Measurements from ENCODE around the gene MBNL1. TPM values are rescaled to one million over a fixed set of nuclear protein-coding genes. Genes with fewer than 3 reads are reported as not detected.

Gene MBNL1
- total and polyA plus RNA-seq, 2 of the 4 experiments (the other 2 are of a cell fraction): 127 to 664 TPM

DNA sequence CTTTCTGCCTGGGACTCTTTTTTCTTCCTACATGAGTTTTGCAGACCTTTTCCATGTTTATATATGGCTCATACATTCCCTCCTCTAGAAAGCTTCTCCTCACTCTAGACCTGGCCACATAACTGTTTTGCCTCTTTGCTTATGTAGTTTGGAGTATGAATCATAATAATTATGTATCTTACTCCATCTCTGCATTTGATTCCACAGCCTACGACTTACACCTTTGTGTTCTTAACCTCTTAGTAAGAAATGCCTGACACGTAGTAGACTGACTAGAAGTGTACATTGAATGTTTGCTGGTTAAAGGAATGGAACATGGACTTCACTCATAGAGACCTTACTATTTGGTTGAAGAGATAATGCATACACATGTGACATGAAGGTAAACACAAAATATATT is 56.4 kb downstream of the MBNL1 start:
- dilution Hi-C loops (cut with HindIII; ENCODE audit: low sequenced_read_pairs, unreplicated experiment): no loop called here
- Histone ChIP-seq H3K4me2 (ENCODE audit: low read depth, low read length) (no peak overlapping the region), H4K91ac (ENCODE audit: insufficient read depth, low read depth, low read length) (no peak overlapping the region), H4K20me1 (ENCODE audit: insufficient read depth, low read length) (peaks cover 41% of the 10 kb centered on the region), H2AK5ac (ENCODE audit: low read depth, low read length) (no peak overlapping the region), H4K8ac (ENCODE audit: low read depth in 2 of 2, low read length in 2 of 2) (no peak overlapping the region), H2BK15ac (ENCODE audit: low read depth, low read length) (no peak overlapping the region), H3K56ac (ENCODE audit: extremely low read depth, insufficient read depth, low read length) (no peak overlapping the region), H2BK20ac (ENCODE audit: low read depth, low read length) (no peak overlapping the region), H3K27ac (ENCODE audit: insufficient read depth, low read length) (no peak overlapping the region), H3K14ac (replicated peaks; ENCODE audit: low read depth, low read length) (no peak overlapping the region), H3K36me3 (ENCODE audit: control insufficient read depth, insufficient read depth, low read length) (peaks cover 1% of the 10 kb centered on the region; the same call in 1 of the 2 replicates), H3K4me1 (ENCODE audit: control insufficient read depth, insufficient read depth, low read length) (peaks cover 4% of the 10 kb centered on the region; the same call in 1 of the 2 replicates), H2AK9ac (replicated peaks; ENCODE audit: low read depth, low read length, poor library complexity) (no peak overlapping the region), H3K4ac (ENCODE audit: low read depth, low read length) (no peak overlapping the region), H4K5ac (ENCODE audit: low read depth, low read length) (no peak overlapping the region), H3K79me1 (ENCODE audit: low read depth in 1 of 2, low read length in 2 of 2) (peaks cover 0 to 48% of the 10 kb centered on the region in 2 experiments; a peak in 3 of 4 replicates), H2BK5ac (ENCODE audit: low read depth, low read length, poor library complexity, severe bottlenecking) (no peak overlapping the region), H3K23ac (ENCODE audit: low read depth, low read length) (no peak overlapping the region), H3K4me3 (ENCODE audit: insufficient read depth, low read depth, low read length) (no peak overlapping the region), H3K27me3 (ENCODE audit: control insufficient read depth, insufficient read depth, low read length) (no peaks in the 10 kb centered on the region), H3K18ac (ENCODE audit: low read depth, low read length) (no peak overlapping the region), H3K9ac (ENCODE audit: low read depth, low read length) (no peak overlapping the region), H3K9me1 (ENCODE audit: insufficient read depth, low read length) (peaks cover 6% of the 10 kb centered on the region), H2AFZ (replicated peaks; ENCODE audit: low read length, poor library complexity) (no peak overlapping the region), H3K9me3 (ENCODE audit: control insufficient read depth, insufficient read depth, low read length) (no peaks in the 10 kb centered on the region), H2BK120ac (ENCODE audit: low read depth, low read length) (no peak overlapping the region)
- no TSS peak for BruUV-seq (replicated peaks)
- CTCF ChIA-PET: no interaction called here
- no peak for DNase-seq
- intact Hi-C loops (cut with micrococcal nuclease): no loop called here
- no peak for ATAC-seq (ENCODE audit: low read depth)
- POLR2A ChIA-PET (ENCODE audit: unreplicated experiment): no interaction called here
- no CpG with 5 or more reads among the region's 2 CpGs for WGBS, 2 experiments (ENCODE audit: extremely low coverage in 2 of 2, insufficient read length in 1 of 2)
- in situ Hi-C loops (cut with MboI; ENCODE audit: low sequenced_read_pairs): no loop called here
- TF ChIP-seq MXI1 (IDR thresholded peaks at IDR 0.05; ENCODE audit: borderline replicate concordance, low read depth, low read length) (no peak), BHLHE40 (IDR thresholded peaks at IDR 0.05; ENCODE audit: low read depth, low read length) (no peak), RAD21 (IDR thresholded peaks at IDR 0.05; ENCODE audit: low read length) (no peak), MAZ (IDR thresholded peaks at IDR 0.05; ENCODE audit: borderline replicate concordance, low read depth, low read length) (no peak), NFE2L2 (IDR thresholded peaks at IDR 0.05; ENCODE audit: low read depth, low read length) (no peak), FOS (IDR thresholded peaks at IDR 0.05; ENCODE audit: low read depth, low read length) (no peak), RFX5 (IDR thresholded peaks at IDR 0.05; ENCODE audit: low read depth, low read length) (no peak), POLR2A (IDR thresholded peaks at IDR 0.05; ENCODE audit: low read depth, low read length) (no peak), CEBPB (IDR thresholded peaks at IDR 0.05; ENCODE audit: low read depth, low read length) (no peak), RCOR1 (IDR thresholded peaks at IDR 0.05; ENCODE audit: insufficient replicate concordance, low read length) (no peak), CTCF (conservative IDR thresholded peaks at IDR 0.05; ENCODE audit: low read depth, low read length) (no peak), MAFK (IDR thresholded peaks at IDR 0.05; ENCODE audit: low read depth, low read length) (no peak)
- TF ChIP-seq, protein P1, sequence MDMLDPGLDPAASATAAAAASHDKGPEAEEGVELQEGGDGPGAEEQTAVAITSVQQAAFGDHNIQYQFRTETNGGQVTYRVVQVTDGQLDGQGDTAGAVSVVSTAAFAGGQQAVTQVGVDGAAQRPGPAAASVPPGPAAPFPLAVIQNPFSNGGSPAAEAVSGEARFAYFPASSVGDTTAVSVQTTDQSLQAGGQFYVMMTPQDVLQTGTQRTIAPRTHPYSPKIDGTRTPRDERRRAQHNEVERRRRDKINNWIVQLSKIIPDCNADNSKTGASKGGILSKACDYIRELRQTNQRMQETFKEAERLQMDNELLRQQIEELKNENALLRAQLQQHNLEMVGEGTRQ (IDR thresholded peaks at IDR 0.05; ENCODE audit: low read depth, low read length): no peak
- TF ChIP-seq, protein P2, sequence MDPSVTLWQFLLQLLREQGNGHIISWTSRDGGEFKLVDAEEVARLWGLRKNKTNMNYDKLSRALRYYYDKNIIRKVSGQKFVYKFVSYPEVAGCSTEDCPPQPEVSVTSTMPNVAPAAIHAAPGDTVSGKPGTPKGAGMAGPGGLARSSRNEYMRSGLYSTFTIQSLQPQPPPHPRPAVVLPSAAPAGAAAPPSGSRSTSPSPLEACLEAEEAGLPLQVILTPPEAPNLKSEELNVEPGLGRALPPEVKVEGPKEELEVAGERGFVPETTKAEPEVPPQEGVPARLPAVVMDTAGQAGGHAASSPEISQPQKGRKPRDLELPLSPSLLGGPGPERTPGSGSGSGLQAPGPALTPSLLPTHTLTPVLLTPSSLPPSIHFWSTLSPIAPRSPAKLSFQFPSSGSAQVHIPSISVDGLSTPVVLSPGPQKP (IDR thresholded peaks at IDR 0.05; ENCODE audit: borderline replicate concordance, low read depth, low read length): no peak
